ENCODE results near the gene PAQR7.

PAQR7 gene

GRCh38 chr1:25863486-25864262, 11.8 kb downstream of the PAQR7 start:
- H3F3A ChIP-seq (ENCODE audit: control insufficient read depth, insufficient read depth), result no peaks in the 10 kb centered on the region
- no peaks in the 10 kb centered on the region for H3K27me3 ChIP-seq (ENCODE audit: control insufficient read depth, low read length)
- H3K4me3 ChIP-seq (ENCODE audit: low read length), result no peak overlapping the region
- H3K9me2 ChIP-seq (replicated peaks; ENCODE audit: control insufficient read depth, low read length), result no peaks in the 10 kb centered on the region
- no peak overlapping the region for H3K27ac ChIP-seq (ENCODE audit: low read depth, low read length)
- no peaks in the 10 kb centered on the region for H3K9me3 ChIP-seq (ENCODE audit: control insufficient read depth, insufficient read depth, low read length)
- TF ChIP-seq EZH2phosphoT487 (IDR thresholded peaks at IDR 0.05; ENCODE audit: borderline replicate concordance, low read length) (no peak), CTCF (IDR thresholded peaks at IDR 0.05; ENCODE audit: low read depth, low read length, poor library complexity, severe bottlenecking) (no peak)
- no peak overlapping the region for H3K4me2 ChIP-seq (ENCODE audit: low read length)
- no peaks in the 10 kb centered on the region for H3K36me3 ChIP-seq (ENCODE audit: control insufficient read depth, low read length)
- H4K20me1 ChIP-seq (ENCODE audit: control insufficient read depth, insufficient read depth, low read depth, low read length), result no peaks in the 10 kb centered on the region
- peaks cover 22% of the 10 kb centered on the region for H3K4me1 ChIP-seq (ENCODE audit: control insufficient read depth, low read length)
- peaks cover 8% of the 10 kb centered on the region for H3K79me2 ChIP-seq (ENCODE audit: control insufficient read depth, low read length)

- Histone ChIP-seq H3K9me2 (replicated peaks; ENCODE audit: control insufficient read depth, low read length) (no peaks in the 10 kb centered on the region), H3K36me3 (ENCODE audit: control insufficient read depth, low read length) (no peaks in the 10 kb centered on the region), H4K20me1 (ENCODE audit: control insufficient read depth, insufficient read depth, low read depth, low read length) (no peaks in the 10 kb centered on the region), H3K79me2 (ENCODE audit: control insufficient read depth, low read length) (peaks cover 15% of the 10 kb centered on the region), H3K4me3 (ENCODE audit: low read length) (no peak overlapping the region), H3K27me3 (ENCODE audit: control insufficient read depth, low read length) (no peaks in the 10 kb centered on the region), H3K4me2 (ENCODE audit: low read length) (no peak overlapping the region), H3K4me1 (ENCODE audit: control insufficient read depth, low read length) (peaks cover 27% of the 10 kb centered on the region), H3F3A (ENCODE audit: control insufficient read depth, insufficient read depth) (no peaks in the 10 kb centered on the region), H3K27ac (ENCODE audit: low read depth, low read length) (no peak overlapping the region), H3K9me3 (ENCODE audit: control insufficient read depth, insufficient read depth, low read length) (no peaks in the 10 kb centered on the region)
- no peak for TF ChIP-seq CTCF (IDR thresholded peaks at IDR 0.05; ENCODE audit: low read depth, low read length, poor library complexity, severe bottlenecking)
- TF ChIP-seq EZH2phosphoT487 (IDR thresholded peaks at IDR 0.05; ENCODE audit: borderline replicate concordance, low read length), result no peak
Observed at GRCh38 chr1:25862785-25863485, 12.6 kb downstream of the PAQR7 start.

DNA sequence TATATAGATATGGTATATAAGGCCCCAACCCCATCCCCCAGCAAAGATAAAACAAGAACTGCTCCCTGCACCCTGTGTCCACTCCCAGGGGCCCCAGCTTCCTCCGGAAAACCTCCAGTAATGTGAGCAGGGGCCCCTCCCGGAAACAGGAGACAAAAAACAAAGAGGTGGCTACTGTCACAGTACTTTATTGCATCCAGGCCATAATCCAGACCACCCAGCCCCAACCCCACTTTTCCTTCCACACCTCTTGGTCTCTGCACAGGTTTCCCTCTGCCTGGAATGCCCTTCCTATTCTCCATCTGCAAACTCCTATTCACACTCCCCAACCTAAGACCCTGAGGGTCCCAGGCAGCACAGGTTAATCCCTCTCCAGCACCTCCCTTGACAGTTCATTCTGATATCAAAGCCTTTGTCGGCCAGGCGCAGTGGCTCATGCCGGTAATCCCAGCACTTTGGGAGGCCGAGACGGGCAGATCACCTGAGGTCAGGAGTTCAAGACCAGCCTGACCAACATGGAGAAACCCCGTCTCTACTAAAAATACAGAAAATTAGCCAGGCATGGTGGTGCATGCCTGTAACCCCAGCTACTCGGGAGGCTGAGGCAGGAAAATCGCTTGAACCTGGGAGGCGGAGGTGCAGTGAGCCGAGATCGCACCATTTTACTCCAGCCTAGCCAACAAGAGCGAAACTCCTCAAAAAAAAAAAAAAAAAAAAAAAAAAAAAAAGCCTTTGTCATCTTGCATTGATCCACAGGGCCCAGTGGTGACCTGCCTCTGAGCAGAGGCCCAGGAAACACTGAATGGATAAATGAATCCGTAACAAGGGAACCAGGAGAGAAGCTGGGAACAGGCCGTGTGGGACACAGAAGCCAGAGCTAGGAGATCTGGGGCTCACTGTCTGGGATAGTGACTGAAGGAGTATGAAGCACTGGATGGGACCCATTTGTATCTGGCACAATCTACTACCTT, 13.9 kb downstream of the PAQR7 start:
- Histone ChIP-seq H3K4me2 (ENCODE audit: low read length) (peak overlapping the region; percentile 74), H3K9me3 (ENCODE audit: control insufficient read depth, insufficient read depth, low read length) (no peaks in the 10 kb centered on the region), H3K9me2 (replicated peaks; ENCODE audit: control insufficient read depth, low read length) (no peaks in the 10 kb centered on the region), H3K4me1 (ENCODE audit: control insufficient read depth, low read length) (peaks cover 27% of the 10 kb centered on the region), H3F3A (ENCODE audit: control insufficient read depth, insufficient read depth) (no peaks in the 10 kb centered on the region), H3K4me3 (ENCODE audit: low read length) (peak overlapping the region; percentile 81), H3K27me3 (ENCODE audit: control insufficient read depth, low read length) (no peaks in the 10 kb centered on the region), H4K20me1 (ENCODE audit: control insufficient read depth, insufficient read depth, low read depth, low read length) (no peaks in the 10 kb centered on the region), H3K79me2 (ENCODE audit: control insufficient read depth, low read length) (peaks cover 28% of the 10 kb centered on the region), H3K36me3 (ENCODE audit: control insufficient read depth, low read length) (no peaks in the 10 kb centered on the region), H3K27ac (ENCODE audit: low read depth, low read length) (no peak overlapping the region)
- TF ChIP-seq CTCF (IDR thresholded peaks at IDR 0.05; ENCODE audit: low read depth, low read length, poor library complexity, severe bottlenecking) (no peak), EZH2phosphoT487 (IDR thresholded peaks at IDR 0.05; ENCODE audit: borderline replicate concordance, low read length) (no peak)

Measured in DOHH2 (cell line).